Aorta (tissue), 5 donors: ENCODE data around the gene ERGIC1. TPM values are rescaled to one million over a fixed set of nuclear protein-coding genes. Genes with fewer than 3 reads are reported as not detected.

Experiments used
- ATAC-seq: fragments of 200-7000 bp; cut with Tn5 transposase; one replicate; pipeline ENCODE4 v1.9.1; 2022; ENCODE audit warnings: moderate library complexity; ENCODE audit not compliant: low FRiP score
- DNase-seq, 2 donors: peaks; one replicate each; pipeline ENCODE4 v3.0.0-alpha.2; 2020
- H3K27ac ChIP-seq, 2 donors: one replicate each; pipeline ENCODE4 v1.5.1; 2013; ENCODE audit warnings: low read length in 2 of 2, mild to moderate bottlenecking in 2 of 2, moderate library complexity in 2 of 2, control low read depth in 1 of 2, inconsistent platforms in 1 of 2, low read depth in 1 of 2
- H3K27me3 ChIP-seq, 2 donors: one replicate each; pipeline ENCODE4 v1.6.1; 2013; ENCODE audit warnings: control low read depth in 1 of 2, low read length in 1 of 2, mild to moderate bottlenecking in 1 of 2, moderate library complexity in 1 of 2; ENCODE audit not compliant: insufficient read depth in 2 of 2, control insufficient read depth in 1 of 2
- H3K36me3 ChIP-seq, 2 donors: one replicate each; pipeline ENCODE4 v1.6.1; 2013; ENCODE audit warnings: control low read depth in 1 of 2, low read length in 1 of 2, mild to moderate bottlenecking in 1 of 2; ENCODE audit not compliant: insufficient read depth in 2 of 2, control insufficient read depth in 1 of 2
- H3K4me1 ChIP-seq, 2 donors: one replicate each; pipeline ENCODE4 v1.6.1; 2013; ENCODE audit warnings: low read length in 2 of 2, control low read depth in 1 of 2, mild to moderate bottlenecking in 1 of 2, moderate library complexity in 1 of 2; ENCODE audit not compliant: insufficient read depth in 2 of 2, control insufficient read depth in 1 of 2
- H3K4me3 ChIP-seq, 2 donors: one replicate each; pipeline ENCODE4 v1.5.1; 2013; ENCODE audit warnings: low read length in 2 of 2, control low read depth in 1 of 2, mild to moderate bottlenecking in 1 of 2
- H3K9me3 ChIP-seq: one replicate; pipeline ENCODE4 v1.6.1; 2013; ENCODE audit warnings: mild to moderate bottlenecking, low read length; ENCODE audit not compliant: control insufficient read depth
- WGBS, 2 donors: extraction: QIAGEN DNeasy Blood & Tissue Kit; methylation state at CpG; one replicate each; pipeline ENCODE4 v1.1.7; 2013; 5-methylcytosine and 5-hydroxymethylcytosine counted together
- intact Hi-C, 2 donors: fragments of 100-400 bp; cut with DNase I; formaldehyde crosslinking; loops; one replicate each; pipeline versions ENCODE4 v1.14.2 to v1.15.0; 2022
- polyA plus RNA-seq, 2 donors: library from polyadenylated mRNA; stranded (reverse); fragments of 200-250 nt; gene quantifications; one replicate each; pipeline ENCODE4 v1.2.3, GENCODE V29; 2013
- total RNA-seq, 2 donors: library from RNA; stranded (reverse); fragmentation: NEBNext Ultra II Directional; extraction: Animal tissue kit (Norgen Biotek cat#: 25700); gene quantifications; one replicate each; pipeline ENCODE4 v1.2.1, GENCODE V29; 2021
- donor health status: healthy with polysubstance abuse.
- donor health status: Bipolar disorder and iron deficiency.
- donor health status: DM: no; HTN: no; CAD: no.
- donor health status: DM: no; HTN: no; CAD: no.
- donor health status: DM: yes; HTN: yes; CAD: no.

Gene ERGIC1
- total and polyA plus RNA-seq, 4 donors, result 122 to 170 (median 130) TPM

GRCh38 chr5:172832383-172833315, 1.4 kb upstream of the ERGIC1 start:
- Histone ChIP-seq H3K4me3 (no peak overlapping the region), H3K36me3 (no peaks in the 10 kb centered on the region), H3K27ac (peak overlapping the region in 1 of 2 donors; percentile 96), H3K9me3 (no peaks in the 10 kb centered on the region), H3K4me1 (peaks cover 0 to 6% of the 10 kb centered on the region in 2 donors), H3K27me3 (no peaks in the 10 kb centered on the region)
- 63 to 67% methylated on average over 14 of the region's 14 CpGs for WGBS, 2 donors
- ATAC-seq (no peak), DNase-seq (peak in 1 of 2 donors; percentile 33)
- intact Hi-C loops, result loop anchor here in 1 of 2 donors (5.0 kb wide), 1 partner anchor 35 kb away; no protein-coding TSS in a partner anchor

- H3K27ac ChIP-seq, result peak overlapping the region in 1 of 2 donors; percentile 96
- H3K27me3 ChIP-seq, result no peaks in the 10 kb centered on the region
- ATAC-seq, result no peak
- no peaks in the 10 kb centered on the region for H3K36me3 ChIP-seq
- peak in 1 of 2 donors; percentile 22 for DNase-seq
- H3K4me3 ChIP-seq, result no peak overlapping the region
- intact Hi-C loops, result loop anchor here in 1 of 2 donors (5.0 kb wide), 1 partner anchor 36 kb away; no protein-coding TSS in a partner anchor
- H3K9me3 ChIP-seq, result no peaks in the 10 kb centered on the region
- peaks cover 0 to 6% of the 10 kb centered on the region in 2 donors for H3K4me1 ChIP-seq
- WGBS, 2 donors, result 36 to 52% methylated on average over 6 of the region's 6 CpGs
Measured at GRCh38 chr5:172833372-172833685, 722 bp upstream of the ERGIC1 start.

GRCh38 chr5:172834415-172835289, 601 bp downstream of the ERGIC1 start:
- peaks cover 0 to 6% of the 10 kb centered on the region in 2 donors for H3K4me1 ChIP-seq
- intact Hi-C loops, result loop anchor here (2.0 to 5.0 kb wide), 2 partner anchors 20 to 37 kb away; no protein-coding TSS in a partner anchor

GRCh38 chr5:172835290-172835993, 1.4 kb downstream of the ERGIC1 start:
- 21 to 25% methylated on average over 13 of the region's 13 CpGs for WGBS, 2 donors
- ATAC-seq (no peak), DNase-seq (peak in 1 of 2 donors; percentile 28)
- peak overlapping the region; percentile 77 to 98 for H3K4me3 ChIP-seq
- H3K9me3 ChIP-seq, result no peaks in the 10 kb centered on the region
- no peaks in the 10 kb centered on the region for H3K27me3 ChIP-seq
- peak overlapping the region; percentile 43 to 96 for H3K27ac ChIP-seq
- peaks cover 0 to 6% of the 10 kb centered on the region in 2 donors for H3K4me1 ChIP-seq
- H3K36me3 ChIP-seq, result no peaks in the 10 kb centered on the region
- intact Hi-C loops, result loop anchor here in 1 of 2 donors (2.0 kb wide), 1 partner anchor 19 kb away; no protein-coding TSS in a partner anchor

More at GRCh38 chr5:172834415-172835289, 601 bp downstream of the ERGIC1 start:
- no peaks in the 10 kb centered on the region for H3K36me3 ChIP-seq
- DNase-seq, result peak; percentile 61 to 80
- no peaks in the 10 kb centered on the region for H3K9me3 ChIP-seq
- ATAC-seq, result peak; percentile 42
- peak overlapping the region; percentile 43 to 96 for H3K27ac ChIP-seq
- WGBS, 2 donors, result 0 to 1% methylated on average over 21 to 32 of the region's 32 CpGs
- H3K27me3 ChIP-seq, result no peaks in the 10 kb centered on the region
- H3K4me3 ChIP-seq, result peak overlapping the region; percentile 77 to 98

- H3K36me3 ChIP-seq, result no peaks in the 10 kb centered on the region
- intact Hi-C loops, result loop anchor here in 1 of 2 donors (2.0 kb wide), 1 partner anchor 19 kb away; no protein-coding TSS in a partner anchor
- no peaks in the 10 kb centered on the region for H3K27me3 ChIP-seq
- H3K9me3 ChIP-seq, result no peaks in the 10 kb centered on the region
- H3K4me3 ChIP-seq, result no peak overlapping the region
- peak overlapping the region in 1 of 2 donors; percentile 31 for H3K27ac ChIP-seq
- peaks cover 0 to 6% of the 10 kb centered on the region in 2 donors for H3K4me1 ChIP-seq
- ATAC-seq (no peak), DNase-seq (no peak)
- 72 to 78% methylated on average over 4 of the region's 4 CpGs for WGBS, 2 donors
Measured at GRCh38 chr5:172835994-172836356, 1.9 kb downstream of the ERGIC1 start.

- no peak overlapping the region for H3K4me3 ChIP-seq
Measured at GRCh38 chr5:172837640-172838039, 3.6 kb downstream of the ERGIC1 start.

GRCh38 chr5:172838151-172838875, 4.3 kb downstream of the ERGIC1 start:
- WGBS, 2 donors, result 81 to 90% methylated on average over 3 of the region's 3 CpGs

More at GRCh38 chr5:172837640-172838039, 3.6 kb downstream of the ERGIC1 start:
- DNase-seq (peak; percentile 67 to 74), ATAC-seq (no peak)
- intact Hi-C loops, result no loop called here
- Histone ChIP-seq H3K9me3 (no peaks in the 10 kb centered on the region), H3K4me1 (peaks cover 0 to 6% of the 10 kb centered on the region in 2 donors), H3K36me3 (no peaks in the 10 kb centered on the region), H3K27ac (peak overlapping the region in 1 of 2 donors; percentile 52), H3K27me3 (no peaks in the 10 kb centered on the region)
- 27 to 33% methylated on average over 7 of the region's 7 CpGs for WGBS, 2 donors

More at GRCh38 chr5:172838151-172838875, 4.3 kb downstream of the ERGIC1 start:
- Histone ChIP-seq H3K4me3 (no peak overlapping the region), H3K27ac (peak overlapping the region in 1 of 2 donors; percentile 15), H3K9me3 (no peaks in the 10 kb centered on the region), H3K36me3 (no peaks in the 10 kb centered on the region), H3K4me1 (peaks cover 0 to 6% of the 10 kb centered on the region in 2 donors), H3K27me3 (no peaks in the 10 kb centered on the region)
- DNase-seq (peak in 1 of 2 donors; percentile 66), ATAC-seq (no peak)
- intact Hi-C loops, result no loop called here
